Activated CD8-positive, alpha-beta memory T cell treated with anti-CD3 and anti-CD28 coated beads, Interleukin-2, amount 50 U/mL, for 48 hours (primary cell): ENCODE data around the gene ADAMTSL5.
"Not testable (repeated sequence)": the region's sequence is repeated elsewhere in the genome, so short reads cannot be mapped to it uniquely, and the experiment has no call there.

ENCODE experiments used
- DNase-seq: peaks from one replicate; pipeline ENCODE4 v3.0.0-alpha.2; 2020

ADAMTSL5 gene

GRCh38 chr19:1528596-1529429, 16.0 kb upstream of the ADAMTSL5 start:
- no peak for DNase-seq

GRCh38 chr19:1527650-1528309, 15.0 kb upstream of the ADAMTSL5 start:
- no peak for DNase-seq

- DNase-seq, result no peak
Observed at GRCh38 chr19:1526979-1527649, 14.3 kb upstream of the ADAMTSL5 start.

- DNase-seq, result no peak
Observed at GRCh38 chr19:1526066-1526778, 13.4 kb upstream of the ADAMTSL5 start.

- DNase-seq, result no peak
Observed at GRCh38 chr19:1525343-1525742, 12.5 kb upstream of the ADAMTSL5 start.

- no peak for DNase-seq
Observed at GRCh38 chr19:1524972-1525325, 12.1 kb upstream of the ADAMTSL5 start.

- no peak for DNase-seq
Observed at GRCh38 chr19:1524287-1524971, 11.6 kb upstream of the ADAMTSL5 start.

GRCh38 chr19:1523412-1524286, 10.8 kb upstream of the ADAMTSL5 start, which contains the start of gene PLK5:
Gene PLK5, plus strand, starts transcription at chr19:1524077. Its CDS starts 2,920 bp downstream, at chr19:1526997.
- DNase-seq, result no peak

GRCh38 chr19:1522838-1523237, 10.0 kb upstream of the ADAMTSL5 start:
- DNase-seq, result no peak

GRCh38 chr19:1522061-1522460, 9.2 kb upstream of the ADAMTSL5 start:
- DNase-seq, result no peak

GRCh38 chr19:1521636-1522035, 8.8 kb upstream of the ADAMTSL5 start:
- DNase-seq, result no peak

GRCh38 chr19:1520203-1520780, 7.5 kb upstream of the ADAMTSL5 start:
- DNase-seq, result no peak

- DNase-seq, result not testable (repeated sequence)
Observed at GRCh38 chr19:1519802-1520201, 7.0 kb upstream of the ADAMTSL5 start.

- no peak for DNase-seq
Observed at GRCh38 chr19:1518471-1518870, 5.7 kb upstream of the ADAMTSL5 start.

- DNase-seq, result no peak
Observed at GRCh38 chr19:1516395-1516753, 3.6 kb upstream of the ADAMTSL5 start.

GRCh38 chr19:1514986-1515721, 2.3 kb upstream of the ADAMTSL5 start:
- no peak for DNase-seq

- no peak for DNase-seq
Observed at GRCh38 chr19:1514295-1514661, 1.5 kb upstream of the ADAMTSL5 start.

- peak; percentile 91 for DNase-seq
Observed at GRCh38 chr19:1513499-1514294, 878 bp upstream of the ADAMTSL5 start.
